Uterus (tissue), 2 donors: Measurements from ENCODE around the gene KMT2A.

ENCODE experiments used
- POLR2A ChIP-seq, 2 donors: fragments of 450-650 bp; IDR thresholded peaks; one replicate each; pipeline ENCODE4 v1.6.1; 2016; ENCODE audit warnings: antibody characterized with exemption in 2 of 2, mild to moderate bottlenecking in 1 of 2, moderate library complexity in 1 of 2
- TF ChIP-seq, protein P1 (sequence below), 4 experiments: fragments of 200-600 bp in 2 of 4; fragments of 450-650 bp in 2 of 4; sonication (generic) in 2 of 4; IDR thresholded peaks; one replicate each; pipeline ENCODE4 v1.5.1; 2016 to 2019; ENCODE audit warnings: antibody characterized with exemption in 4 of 4, mild to moderate bottlenecking in 2 of 4, moderate library complexity in 1 of 4

DNA sequence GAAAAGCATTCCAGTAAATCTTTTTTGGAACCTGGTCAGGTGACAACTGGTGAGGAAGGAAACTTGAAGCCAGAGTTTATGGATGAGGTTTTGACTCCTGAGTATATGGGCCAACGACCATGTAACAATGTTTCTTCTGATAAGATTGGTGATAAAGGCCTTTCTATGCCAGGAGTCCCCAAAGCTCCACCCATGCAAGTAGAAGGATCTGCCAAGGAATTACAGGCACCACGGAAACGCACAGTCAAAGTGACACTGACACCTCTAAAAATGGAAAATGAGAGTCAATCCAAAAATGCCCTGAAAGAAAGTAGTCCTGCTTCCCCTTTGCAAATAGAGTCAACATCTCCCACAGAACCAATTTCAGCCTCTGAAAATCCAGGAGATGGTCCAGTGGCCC lies 66.9 kb downstream of the KMT2A start:
- TF ChIP-seq, protein P1, sequence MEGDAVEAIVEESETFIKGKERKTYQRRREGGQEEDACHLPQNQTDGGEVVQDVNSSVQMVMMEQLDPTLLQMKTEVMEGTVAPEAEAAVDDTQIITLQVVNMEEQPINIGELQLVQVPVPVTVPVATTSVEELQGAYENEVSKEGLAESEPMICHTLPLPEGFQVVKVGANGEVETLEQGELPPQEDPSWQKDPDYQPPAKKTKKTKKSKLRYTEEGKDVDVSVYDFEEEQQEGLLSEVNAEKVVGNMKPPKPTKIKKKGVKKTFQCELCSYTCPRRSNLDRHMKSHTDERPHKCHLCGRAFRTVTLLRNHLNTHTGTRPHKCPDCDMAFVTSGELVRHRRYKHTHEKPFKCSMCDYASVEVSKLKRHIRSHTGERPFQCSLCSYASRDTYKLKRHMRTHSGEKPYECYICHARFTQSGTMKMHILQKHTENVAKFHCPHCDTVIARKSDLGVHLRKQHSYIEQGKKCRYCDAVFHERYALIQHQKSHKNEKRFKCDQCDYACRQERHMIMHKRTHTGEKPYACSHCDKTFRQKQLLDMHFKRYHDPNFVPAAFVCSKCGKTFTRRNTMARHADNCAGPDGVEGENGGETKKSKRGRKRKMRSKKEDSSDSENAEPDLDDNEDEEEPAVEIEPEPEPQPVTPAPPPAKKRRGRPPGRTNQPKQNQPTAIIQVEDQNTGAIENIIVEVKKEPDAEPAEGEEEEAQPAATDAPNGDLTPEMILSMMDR (IDR thresholded peaks at IDR 0.05): no peak
- no peak for TF ChIP-seq POLR2A (IDR thresholded peaks at IDR 0.05)
